HepG2 (cell line): Measurements from ENCODE around the gene FASTK. TPM values are rescaled to one million over a fixed set of nuclear protein-coding genes. Genes with fewer than 3 reads are reported as not detected.

Source experiments
- AGO2 ChIP-seq: fragments of 200-400 bp; formaldehyde crosslinking; optimal IDR thresholded peaks from 2 replicates; pipeline ENCODE3; 2017; ENCODE audit warnings: mild to moderate bottlenecking, low read depth, low read length, moderate library complexity
- DR1 ChIP-seq: sonication (generic); formaldehyde crosslinking; IDR thresholded peaks from 2 replicates; pipeline ENCODE4 v1.8.0; 2021; ENCODE audit warnings: mild to moderate bottlenecking, missing genetic modification reagents, inconsistent platforms
- ELF3 ChIP-seq: IDR thresholded peaks from 2 replicates; pipeline ENCODE4 v1.6.1; 2016; ENCODE audit warnings: missing genetic modification reagents, missing compliant biosample characterization
- HDAC2 ChIP-seq: sonication (generic); formaldehyde crosslinking; IDR thresholded peaks from 2 replicates; pipeline ENCODE4 v1.4.0; 2020; ENCODE audit warnings: missing genetic modification reagents
- PITX1 ChIP-seq: sonication (generic); formaldehyde crosslinking; IDR thresholded peaks from 2 replicates; pipeline ENCODE4 v1.5.1; 2020; ENCODE audit warnings: mild to moderate bottlenecking, missing genetic modification reagents
- PPARG ChIP-seq: conservative IDR thresholded peaks from 2 replicates; pipeline ENCODE4 v1.6.1; 2016; ENCODE audit warnings: missing biosample characterization, missing genetic modification reagents
- SNRNP70 ChIP-seq: fragments of 200-400 bp; formaldehyde crosslinking; IDR thresholded peaks from 2 replicates; pipeline ENCODE4 v1.6.1; 2017; ENCODE audit warnings: mild to moderate bottlenecking, low read depth, low read length, moderate library complexity
- TAF1 ChIP-seq: sonication (generic); formaldehyde crosslinking; IDR thresholded peaks from 2 replicates; pipeline ENCODE4 v1.4.0; 2020; ENCODE audit warnings: missing genetic modification reagents
- TAF15 ChIP-seq: fragments of 200-400 bp; formaldehyde crosslinking; IDR thresholded peaks from one replicate; pipeline ENCODE4 v1.6.1; 2018; ENCODE audit warnings: mild to moderate bottlenecking, low read depth, low read length; ENCODE audit not compliant: poor library complexity, severe bottlenecking
- ZBTB1 ChIP-seq: sonication (generic); formaldehyde crosslinking; IDR thresholded peaks from 2 replicates; pipeline ENCODE4 v1.4.0; 2020; ENCODE audit warnings: missing genetic modification reagents, borderline replicate concordance
- ZBTB7B ChIP-seq: sonication (generic); formaldehyde crosslinking; IDR thresholded peaks from 2 replicates; pipeline ENCODE4 v1.4.0; 2020; ENCODE audit warnings: missing genetic modification reagents
- ZMYM4 ChIP-seq: sonication (generic); formaldehyde crosslinking; IDR thresholded peaks from 2 replicates; pipeline ENCODE4 v1.8.1; 2023; ENCODE audit warnings: mild to moderate bottlenecking, missing genetic modification reagents
- ZNF432 ChIP-seq: sonication (generic); formaldehyde crosslinking; IDR thresholded peaks from 2 replicates; pipeline ENCODE4 v1.5.0; 2020; ENCODE audit warnings: missing genetic modification reagents, mild to moderate bottlenecking, borderline replicate concordance
- ZNF547 ChIP-seq: sonication (generic); formaldehyde crosslinking; IDR thresholded peaks from 2 replicates; pipeline ENCODE4 v1.5.1; 2020; ENCODE audit warnings: mild to moderate bottlenecking, missing genetic modification reagents
- ZNF556 ChIP-seq: sonication (generic); formaldehyde crosslinking; IDR thresholded peaks from 2 replicates; pipeline ENCODE4 v1.4.0; 2020; ENCODE audit warnings: mild to moderate bottlenecking, missing genetic modification reagents, borderline replicate concordance
- ZNF660 ChIP-seq: sonication (generic); formaldehyde crosslinking; IDR thresholded peaks from 2 replicates; pipeline ENCODE4 v1.5.1; 2020; ENCODE audit warnings: mild to moderate bottlenecking, low read depth, missing genetic modification reagents, borderline replicate concordance
- ZNF720 ChIP-seq: sonication (generic); formaldehyde crosslinking; IDR thresholded peaks from 2 replicates; pipeline ENCODE4 v1.4.0; 2020; ENCODE audit warnings: missing genetic modification reagents
- ZNF879 ChIP-seq: sonication (generic); formaldehyde crosslinking; IDR thresholded peaks from 2 replicates; pipeline ENCODE4 v1.8.1; 2023; ENCODE audit warnings: missing genetic modification reagents
- ZSCAN9 ChIP-seq: IDR thresholded peaks from 2 replicates; pipeline ENCODE4 v1.6.1; 2016; ENCODE audit warnings: borderline replicate concordance
- polyA plus RNA-seq, 8 experiments: library from polyadenylated mRNA; depleted of rRNA in 3 of 8; stranded (reverse) in 7 of 8; unstranded in 1 of 8; fragments of >200 nt; fragmentation: Illumina TruSeq in 4 of 8; extraction: Trizol in 4 of 8; gene quantifications; 2 replicates each; pipeline versions ENCODE4 v1.2.1 to v1.2.3, GENCODE V29; 2011 to 2016; ENCODE audit warnings: low read depth in 4 of 8, missing spikeins in 1 of 8, mixed read lengths in 1 of 8; ENCODE audit not compliant: insufficient read depth in 1 of 8
- total RNA-seq, 5 experiments: library from RNA; depleted of rRNA; stranded (reverse); fragments of >200 nt; fragmentation: Illumina TruSeq; extraction: Trizol; gene quantifications; 2 replicates each; pipeline ENCODE4 v1.2.3, GENCODE V29; 2016; ENCODE audit warnings: low read depth in 1 of 5
- TF ChIP-seq, protein P1 (sequence below): IDR thresholded peaks from 2 replicates; pipeline ENCODE4 v1.6.1; 2016; ENCODE audit warnings: missing biosample characterization, missing genetic modification reagents, low read depth
- TF ChIP-seq, protein P2 (sequence below): sonication (generic); formaldehyde crosslinking; IDR thresholded peaks from 2 replicates; pipeline ENCODE4 v1.5.0; 2020; ENCODE audit warnings: missing genetic modification reagents
- TF ChIP-seq, protein P3 (sequence below): sonication (generic); formaldehyde crosslinking; IDR thresholded peaks from 2 replicates; pipeline ENCODE4 v1.4.0; 2020; ENCODE audit warnings: mild to moderate bottlenecking, missing genetic modification reagents, borderline replicate concordance

The FASTK gene
- total and polyA plus RNA-seq, 2 of the 13 experiments (the other 11 are each of a cell fraction or from before 2014, with no cell fraction given), result 52.9 to 55.7 TPM

DNA sequence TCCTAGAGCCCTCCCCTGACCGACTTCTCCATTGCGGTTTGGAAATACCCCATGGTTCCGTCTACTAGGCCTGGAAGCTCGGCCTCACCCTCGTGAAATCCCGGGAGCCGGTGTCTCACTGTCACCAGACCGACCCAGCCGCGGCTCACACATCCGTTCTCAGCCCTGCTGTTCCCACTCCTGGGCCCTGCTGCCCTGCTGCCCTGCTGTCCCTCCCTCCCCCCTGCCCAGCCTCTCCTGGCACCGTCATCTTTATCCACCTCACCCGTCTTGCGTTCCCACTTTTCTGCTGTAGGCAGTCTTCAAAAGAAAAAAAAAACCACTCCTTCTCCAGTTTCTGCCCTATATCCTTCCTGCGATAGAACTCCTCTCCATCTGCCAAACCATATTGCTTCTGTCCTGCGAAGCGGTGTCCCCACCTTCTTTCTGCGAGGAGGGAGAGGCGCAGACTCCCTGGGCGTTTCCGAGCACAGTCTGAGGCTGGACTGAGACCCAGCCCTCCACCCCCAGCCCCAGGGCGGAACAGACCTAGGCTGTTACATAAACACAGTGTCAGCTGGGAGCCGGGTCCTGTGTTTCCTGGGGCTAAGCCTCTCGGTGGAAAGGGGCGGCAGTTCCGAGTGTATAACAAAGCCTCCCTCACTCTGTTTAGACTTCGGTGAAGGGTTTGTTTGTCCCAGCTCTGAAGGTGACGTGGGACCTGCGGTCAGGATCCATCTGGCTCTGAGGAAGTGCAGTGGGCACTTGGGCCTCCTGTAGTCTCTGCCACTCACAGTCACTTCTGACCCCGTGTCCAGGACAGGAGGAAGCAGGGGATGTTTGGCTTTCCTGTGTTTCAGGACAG lies 8.5 kb upstream of the FASTK start (continued):
- TF ChIP-seq, protein P1, sequence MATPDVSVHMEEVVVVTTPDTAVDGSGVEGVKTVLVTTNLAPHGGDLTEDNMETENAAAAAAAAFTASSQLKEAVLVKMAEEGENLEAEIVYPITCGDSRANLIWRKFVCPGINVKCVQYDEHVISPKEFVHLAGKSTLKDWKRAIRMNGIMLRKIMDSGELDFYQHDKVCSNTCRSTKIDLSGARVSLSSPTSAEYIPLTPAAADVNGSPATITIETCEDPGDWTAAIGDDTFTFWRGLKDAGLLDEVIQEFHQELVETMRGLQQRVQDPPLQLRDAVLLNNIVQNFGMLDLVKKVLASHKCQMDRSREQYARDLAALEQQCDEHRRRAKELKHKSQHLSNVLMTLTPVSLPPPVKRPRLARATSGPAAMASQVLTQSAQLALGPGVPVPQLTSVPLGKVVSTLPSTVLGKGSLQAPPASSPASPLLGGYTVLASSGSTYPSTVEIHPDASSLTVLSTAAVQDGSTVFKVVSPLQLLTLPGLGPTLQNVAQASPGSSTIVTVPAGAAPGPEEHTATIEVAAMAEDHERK, result no peak
- TF ChIP-seq PITX1 (CRISPR knock-in tag), result peak; percentile 28; the same call in 1 of the 2 replicates
- TF ChIP-seq TAF1, result peak; percentile 38; the same call in 1 of the 2 replicates
- 0 out of 2 replicates have a peak, but pooled peaks have one; percentile 16 for TF ChIP-seq ZNF556
- peak; percentile 28 for TF ChIP-seq AGO2
- no peak for TF ChIP-seq HDAC2
- TF ChIP-seq ZMYM4 (CRISPR knock-in tag), result no peak
- no peak for TF ChIP-seq ZNF547
- TF ChIP-seq ZNF660, result no peak
- peak; percentile 70 for TF ChIP-seq ELF3 (CRISPR knock-in tag)
- 0 out of 2 replicates have a peak, but pooled peaks have one; percentile 27 for TF ChIP-seq PPARG (CRISPR knock-in tag)
- TF ChIP-seq ZNF432 (CRISPR knock-in tag), result no peak
- TF ChIP-seq ZNF720, result no peak
- TF ChIP-seq, protein P2, sequence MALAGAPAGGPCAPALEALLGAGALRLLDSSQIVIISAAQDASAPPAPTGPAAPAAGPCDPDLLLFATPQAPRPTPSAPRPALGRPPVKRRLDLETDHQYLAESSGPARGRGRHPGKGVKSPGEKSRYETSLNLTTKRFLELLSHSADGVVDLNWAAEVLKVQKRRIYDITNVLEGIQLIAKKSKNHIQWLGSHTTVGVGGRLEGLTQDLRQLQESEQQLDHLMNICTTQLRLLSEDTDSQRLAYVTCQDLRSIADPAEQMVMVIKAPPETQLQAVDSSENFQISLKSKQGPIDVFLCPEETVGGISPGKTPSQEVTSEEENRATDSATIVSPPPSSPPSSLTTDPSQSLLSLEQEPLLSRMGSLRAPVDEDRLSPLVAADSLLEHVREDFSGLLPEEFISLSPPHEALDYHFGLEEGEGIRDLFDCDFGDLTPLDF (CRISPR knock-in tag), result no peak
- TF ChIP-seq ZBTB1 (CRISPR knock-in tag), result no peak
- no peak for TF ChIP-seq ZNF879 (CRISPR knock-in tag)
- TF ChIP-seq, protein P3, sequence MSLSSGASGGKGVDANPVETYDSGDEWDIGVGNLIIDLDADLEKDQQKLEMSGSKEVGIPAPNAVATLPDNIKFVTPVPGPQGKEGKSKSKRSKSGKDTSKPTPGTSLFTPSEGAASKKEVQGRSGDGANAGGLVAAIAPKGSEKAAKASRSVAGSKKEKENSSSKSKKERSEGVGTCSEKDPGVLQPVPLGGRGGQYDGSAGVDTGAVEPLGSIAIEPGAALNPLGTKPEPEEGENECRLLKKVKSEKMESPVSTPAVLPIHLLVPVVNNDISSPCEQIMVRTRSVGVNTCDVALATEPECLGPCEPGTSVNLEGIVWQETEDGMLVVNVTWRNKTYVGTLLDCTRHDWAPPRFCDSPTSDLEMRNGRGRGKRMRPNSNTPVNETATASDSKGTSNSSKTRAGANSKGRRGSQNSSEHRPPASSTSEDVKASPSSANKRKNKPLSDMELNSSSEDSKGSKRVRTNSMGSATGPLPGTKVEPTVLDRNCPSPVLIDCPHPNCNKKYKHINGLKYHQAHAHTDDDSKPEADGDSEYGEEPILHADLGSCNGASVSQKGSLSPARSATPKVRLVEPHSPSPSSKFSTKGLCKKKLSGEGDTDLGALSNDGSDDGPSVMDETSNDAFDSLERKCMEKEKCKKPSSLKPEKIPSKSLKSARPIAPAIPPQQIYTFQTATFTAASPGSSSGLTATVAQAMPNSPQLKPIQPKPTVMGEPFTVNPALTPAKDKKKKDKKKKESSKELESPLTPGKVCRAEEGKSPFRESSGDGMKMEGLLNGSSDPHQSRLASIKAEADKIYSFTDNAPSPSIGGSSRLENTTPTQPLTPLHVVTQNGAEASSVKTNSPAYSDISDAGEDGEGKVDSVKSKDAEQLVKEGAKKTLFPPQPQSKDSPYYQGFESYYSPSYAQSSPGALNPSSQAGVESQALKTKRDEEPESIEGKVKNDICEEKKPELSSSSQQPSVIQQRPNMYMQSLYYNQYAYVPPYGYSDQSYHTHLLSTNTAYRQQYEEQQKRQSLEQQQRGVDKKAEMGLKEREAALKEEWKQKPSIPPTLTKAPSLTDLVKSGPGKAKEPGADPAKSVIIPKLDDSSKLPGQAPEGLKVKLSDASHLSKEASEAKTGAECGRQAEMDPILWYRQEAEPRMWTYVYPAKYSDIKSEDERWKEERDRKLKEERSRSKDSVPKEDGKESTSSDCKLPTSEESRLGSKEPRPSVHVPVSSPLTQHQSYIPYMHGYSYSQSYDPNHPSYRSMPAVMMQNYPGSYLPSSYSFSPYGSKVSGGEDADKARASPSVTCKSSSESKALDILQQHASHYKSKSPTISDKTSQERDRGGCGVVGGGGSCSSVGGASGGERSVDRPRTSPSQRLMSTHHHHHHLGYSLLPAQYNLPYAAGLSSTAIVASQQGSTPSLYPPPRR (CRISPR knock-in tag), result no peak; the same call in 1 of the 2 replicates
- TF ChIP-seq SNRNP70, result no peak
- no peak for TF ChIP-seq TAF15
- TF ChIP-seq DR1 (CRISPR knock-in tag), result no peak
- TF ChIP-seq ZSCAN9 (CRISPR knock-in tag), result no peak
- no peak for TF ChIP-seq ZBTB7B (CRISPR knock-in tag)
